GM21381 (cell line): ENCODE measurements around the gene ZMAT2.
A peak's percentile ranks its signal among the peaks of the same experiment; 100 is the strongest.
"Not testable (repeated sequence)": the region's sequence is repeated elsewhere in the genome, so short reads cannot be mapped to it uniquely, and the experiment has no call there.

Experiments used
- ATAC-seq: cut with Tn5 transposase; IDR thresholded peaks from one replicate; pipeline ENCODE4 v1.9.1; 2021; ENCODE audit warnings: mild to moderate bottlenecking, moderate library complexity; ENCODE audit not compliant: unreplicated experiment

ZMAT2 gene

GRCh38 chr5:140707812-140708211 is 7.6 kb downstream of the ZMAT2 start:
- no peak for ATAC-seq

- ATAC-seq, result not testable (repeated sequence)
These were observed 8.5 kb downstream of the ZMAT2 start for GRCh38 chr5:140708787-140709186.

- ATAC-seq, result peak; percentile 87
These were observed 10.8 kb downstream of the ZMAT2 start for GRCh38 chr5:140710899-140711552.

GRCh38 chr5:140711794-140712193 is 11.5 kb downstream of the ZMAT2 start:
- ATAC-seq, result no peak

GRCh38 chr5:140713562-140714094 is 13.4 kb downstream of the ZMAT2 start:
- ATAC-seq, result no peak

GRCh38 chr5:140716238-140716637 is 16.0 kb downstream of the ZMAT2 start:
- ATAC-seq, result not testable (repeated sequence)

GRCh38 chr5:140718266-140718592 is 18.0 kb downstream of the ZMAT2 start:
- no peak for ATAC-seq

GRCh38 chr5:140720738-140721137 is 20.5 kb downstream of the ZMAT2 start:
- ATAC-seq, result not testable (repeated sequence)

GRCh38 chr5:140721395-140721794 is 21.1 kb downstream of the ZMAT2 start:
- ATAC-seq, result not testable (repeated sequence)

- peak; percentile 96 for ATAC-seq
These were observed 25.7 kb downstream of the ZMAT2 start for GRCh38 chr5:140725799-140726471.

GRCh38 chr5:140733098-140733497 is 32.9 kb downstream of the ZMAT2 start:
- no peak for ATAC-seq

GRCh38 chr5:140734354-140734753 is 34.1 kb downstream of the ZMAT2 start:
- ATAC-seq, result no peak

- no peak for ATAC-seq
These were observed 37.2 kb downstream of the ZMAT2 start for GRCh38 chr5:140737486-140737885.

- ATAC-seq, result no peak
These were observed 41.7 kb downstream of the ZMAT2 start for GRCh38 chr5:140741967-140742366.

- ATAC-seq, result no peak
These were observed 53.3 kb downstream of the ZMAT2 start for GRCh38 chr5:140753561-140753960.
